IPS-15b (cell line): Measurements from ENCODE around the gene GGTLC2.

Experiments
- H3K27me3 ChIP-seq: one replicate; pipeline ENCODE4 v1.6.1; 2013; ENCODE audit warnings: low read length; ENCODE audit not compliant: control insufficient read depth, insufficient read depth
- H3K36me3 ChIP-seq: one replicate; pipeline ENCODE4 v1.6.1; 2013; ENCODE audit warnings: low read length; ENCODE audit not compliant: control insufficient read depth, insufficient read depth
- H3K4me1 ChIP-seq: one replicate; pipeline ENCODE4 v1.6.1; 2013; ENCODE audit warnings: mild to moderate bottlenecking, low read length; ENCODE audit not compliant: control insufficient read depth, insufficient read depth
- H3K4me3 ChIP-seq: one replicate; pipeline ENCODE4 v1.5.1; 2013; ENCODE audit warnings: low read depth, low read length
- H3K9ac ChIP-seq: one replicate; pipeline ENCODE4 v1.6.1; 2013; ENCODE audit warnings: low read depth, mild to moderate bottlenecking, low read length
- H3K9me3 ChIP-seq: one replicate; pipeline ENCODE4 v1.6.1; 2013; ENCODE audit warnings: mild to moderate bottlenecking, low read length; ENCODE audit not compliant: control insufficient read depth, insufficient read depth

Gene GGTLC2

DNA sequence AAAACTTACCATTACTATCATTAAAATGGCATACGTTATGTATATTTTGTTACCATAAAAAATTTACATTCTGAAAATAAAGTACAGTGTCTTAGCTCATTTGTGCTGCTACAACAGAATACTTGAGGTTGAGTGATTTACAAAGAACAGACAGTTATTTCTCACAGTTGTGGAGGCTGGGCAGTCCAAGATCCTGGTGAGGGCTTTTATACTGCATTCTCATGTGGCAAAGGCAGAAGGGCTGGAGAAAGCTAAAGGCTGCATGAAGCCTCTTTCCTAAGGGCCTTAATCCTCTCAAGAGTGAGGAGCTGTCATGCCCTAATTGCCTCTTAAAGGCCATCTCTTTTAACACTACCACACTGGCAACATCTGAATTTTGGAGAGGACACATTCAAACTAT lies 13.3 kb downstream of the GGTLC2 start:
- H3K4me1 ChIP-seq: no peaks in the 10 kb centered on the region
- no peaks in the 10 kb centered on the region for H3K9me3 ChIP-seq
- H3K4me3 ChIP-seq: no peak overlapping the region
- no peak overlapping the region for H3K9ac ChIP-seq
- no peaks in the 10 kb centered on the region for H3K36me3 ChIP-seq
- H3K27me3 ChIP-seq: peaks cover 55% of the 10 kb centered on the region

DNA sequence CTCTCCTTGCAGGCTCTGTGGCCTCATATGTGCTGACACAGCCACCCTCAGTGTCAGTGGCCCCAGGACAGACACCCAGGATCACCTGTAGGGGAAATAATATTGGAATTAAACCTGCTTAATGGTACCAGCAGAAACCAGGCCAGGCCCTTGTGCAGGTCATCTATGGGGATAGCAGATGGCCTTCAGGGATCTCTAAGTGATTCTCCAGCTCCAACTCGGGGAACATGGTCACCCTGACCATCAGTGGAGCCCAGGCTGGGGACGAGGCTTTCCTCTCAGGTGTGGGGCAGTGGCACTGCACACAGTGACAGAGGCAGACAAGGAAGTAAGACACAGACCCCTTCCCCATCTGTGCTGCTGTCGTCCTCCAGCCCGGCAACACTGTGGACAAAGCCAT lies 16.9 kb downstream of the GGTLC2 start:
- H3K4me1 ChIP-seq: no peaks in the 10 kb centered on the region
- no peak overlapping the region for H3K4me3 ChIP-seq
- H3K9ac ChIP-seq: no peak overlapping the region
- no peaks in the 10 kb centered on the region for H3K36me3 ChIP-seq
- H3K9me3 ChIP-seq: no peaks in the 10 kb centered on the region
- peaks cover 70% of the 10 kb centered on the region for H3K27me3 ChIP-seq

DNA sequence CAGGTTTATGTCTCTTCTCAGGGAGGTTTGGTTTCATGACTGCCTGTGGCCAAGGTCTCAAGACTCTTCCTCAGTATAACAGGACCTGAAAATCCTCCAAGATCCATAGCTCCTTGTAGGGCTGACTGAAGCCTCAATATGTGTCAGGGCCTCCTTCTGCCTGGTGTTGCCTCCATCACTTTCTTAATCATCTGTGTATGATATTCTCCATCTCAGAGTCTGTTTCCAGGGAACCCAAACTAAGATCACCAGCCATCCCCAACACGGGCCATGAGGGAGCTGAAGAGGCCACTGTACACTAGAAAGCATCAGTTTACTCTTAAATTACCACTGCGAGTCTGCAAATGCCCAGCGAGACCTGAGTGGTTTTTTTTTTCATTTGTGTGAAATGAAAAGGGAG lies 17.7 kb downstream of the GGTLC2 start:
- peaks cover 68% of the 10 kb centered on the region for H3K27me3 ChIP-seq
- no peaks in the 10 kb centered on the region for H3K9me3 ChIP-seq
- H3K9ac ChIP-seq: no peak overlapping the region
- no peaks in the 10 kb centered on the region for H3K4me1 ChIP-seq
- no peaks in the 10 kb centered on the region for H3K36me3 ChIP-seq
- no peak overlapping the region for H3K4me3 ChIP-seq

DNA sequence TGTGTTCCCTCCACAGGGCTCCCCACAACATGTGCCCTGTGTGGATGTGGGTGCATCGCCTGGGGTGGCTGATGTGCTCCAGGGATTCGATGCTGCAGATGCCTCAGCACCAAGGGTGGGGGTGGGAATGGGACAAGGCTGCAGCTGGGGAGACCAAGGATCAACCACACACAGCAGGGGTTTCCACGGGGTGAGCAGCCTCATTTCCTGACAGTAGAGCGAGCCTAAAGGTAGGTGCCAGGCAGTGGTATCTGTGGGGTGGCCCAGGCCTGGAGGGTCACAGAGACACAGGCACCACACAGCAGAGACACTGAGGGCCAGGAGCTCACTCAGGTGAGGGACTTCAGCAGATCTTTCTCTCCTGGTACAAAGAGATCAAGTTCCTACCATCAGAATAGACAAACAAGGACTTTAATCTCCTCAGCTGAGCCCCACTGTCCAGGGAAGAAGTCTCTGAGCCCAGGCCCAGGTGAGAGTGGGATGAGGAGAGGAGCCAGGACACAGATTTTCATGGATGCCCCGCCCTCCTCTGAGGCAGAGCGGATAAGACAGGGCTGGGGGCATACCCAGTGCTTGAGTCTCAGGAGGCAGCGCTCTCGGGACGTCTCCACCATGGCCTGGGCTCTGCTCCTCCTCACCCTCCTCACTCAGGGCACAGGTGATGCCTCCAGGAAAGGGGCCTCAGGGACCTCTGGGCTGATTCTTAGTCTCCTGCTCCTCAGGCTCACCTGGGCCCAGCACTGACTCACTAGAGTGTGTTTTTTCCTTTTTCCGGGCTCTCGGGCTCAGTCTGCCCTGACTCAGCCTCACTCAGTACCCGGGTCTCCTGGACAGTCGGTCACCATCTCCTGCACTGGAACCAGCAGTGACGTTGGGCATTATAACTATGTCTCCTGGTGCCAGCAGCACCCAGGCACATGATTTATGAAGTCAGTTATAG lies 19.7 kb downstream of the GGTLC2 start:
- Histone ChIP-seq H3K36me3 (no peaks in the 10 kb centered on the region), H3K9ac (no peak overlapping the region), H3K4me1 (no peaks in the 10 kb centered on the region), H3K9me3 (no peaks in the 10 kb centered on the region), H3K4me3 (no peak overlapping the region), H3K27me3 (peaks cover 62% of the 10 kb centered on the region)

DNA sequence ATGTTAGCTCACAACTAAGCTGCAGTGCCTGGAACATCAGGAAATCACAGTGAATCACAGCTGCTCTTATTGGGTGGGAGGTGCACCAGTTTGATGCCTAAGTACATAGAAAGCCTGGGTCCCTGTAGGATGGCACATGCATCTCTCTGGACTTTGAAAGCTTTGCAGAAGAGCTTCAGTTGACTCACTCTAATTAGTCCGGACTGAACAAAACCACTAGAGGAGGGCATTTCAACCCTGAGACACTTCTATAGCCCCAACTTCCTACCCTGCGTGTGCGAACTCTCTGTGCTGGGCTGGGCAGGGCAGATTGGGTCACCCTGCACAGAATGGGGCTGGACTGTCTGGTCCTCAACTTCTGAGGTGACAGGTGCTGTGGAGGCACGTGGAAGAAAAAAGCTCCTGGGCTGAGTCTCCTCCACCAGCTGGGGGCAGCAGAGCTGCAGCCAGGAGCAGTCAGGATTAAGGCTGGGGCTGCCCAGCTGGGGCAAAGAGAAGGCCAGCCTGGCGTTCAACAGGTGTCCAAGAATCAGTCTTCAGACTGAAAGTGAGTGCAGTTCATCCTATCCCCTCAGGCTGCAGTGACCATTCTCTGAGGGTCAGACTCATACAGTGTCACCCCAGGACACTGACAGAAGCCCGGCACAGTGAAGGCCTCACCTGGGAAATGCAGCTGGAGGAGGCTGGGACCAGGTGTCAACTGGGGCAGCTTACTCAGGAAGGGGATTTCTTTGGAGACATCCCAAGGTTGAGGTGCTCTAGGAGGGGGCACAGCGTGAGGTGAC lies 22.1 kb downstream of the GGTLC2 start:
- Histone ChIP-seq H3K36me3 (no peaks in the 10 kb centered on the region), H3K4me1 (no peaks in the 10 kb centered on the region), H3K9me3 (no peaks in the 10 kb centered on the region), H3K9ac (no peak overlapping the region), H3K4me3 (no peak overlapping the region), H3K27me3 (peaks cover 62% of the 10 kb centered on the region)

DNA sequence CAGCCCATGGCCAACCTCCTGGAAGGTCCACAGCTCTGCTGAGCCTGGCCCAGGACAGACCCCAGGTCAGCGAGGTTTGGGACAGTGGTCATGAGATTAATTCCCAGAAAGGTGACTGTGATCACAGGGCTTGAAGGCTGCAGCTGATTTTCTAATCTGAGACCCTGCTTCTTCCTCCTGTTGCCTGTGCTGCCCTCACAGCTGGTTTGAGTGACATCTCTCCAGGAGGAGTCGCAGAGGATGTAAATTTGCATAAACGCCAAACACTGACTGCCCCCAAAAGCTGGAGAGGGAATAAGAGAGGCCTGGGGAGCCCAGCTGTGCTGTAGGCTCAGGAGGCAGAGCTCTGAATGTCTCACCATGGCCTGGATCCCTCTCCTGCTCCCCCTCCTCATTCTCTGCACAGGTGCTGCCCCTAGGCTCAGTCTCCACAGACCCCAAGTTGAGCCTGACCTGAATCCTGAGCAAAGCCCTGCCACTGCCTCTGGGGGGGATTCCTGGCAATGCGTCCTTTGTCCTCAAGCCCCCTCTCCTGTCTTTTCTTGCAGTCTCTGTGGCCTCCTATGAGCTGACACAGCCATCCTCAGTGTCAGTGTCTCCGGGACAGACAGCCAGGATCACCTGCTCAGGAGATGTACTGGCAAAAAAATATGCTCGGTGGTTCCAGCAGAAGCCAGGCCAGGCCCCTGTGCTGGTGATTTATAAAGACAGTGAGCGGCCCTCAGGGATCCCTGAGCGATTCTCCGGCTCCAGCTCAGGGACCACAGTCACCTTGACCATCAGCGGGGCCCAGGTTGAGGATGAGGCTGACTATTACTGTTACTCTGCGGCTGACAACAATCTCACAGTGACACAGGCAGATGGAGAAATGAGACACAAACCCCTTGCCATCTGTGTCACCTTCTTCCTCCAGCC lies 23.8 kb downstream of the GGTLC2 start:
- Histone ChIP-seq H3K4me1 (no peaks in the 10 kb centered on the region), H3K9ac (no peak overlapping the region), H3K4me3 (no peak overlapping the region)

DNA sequence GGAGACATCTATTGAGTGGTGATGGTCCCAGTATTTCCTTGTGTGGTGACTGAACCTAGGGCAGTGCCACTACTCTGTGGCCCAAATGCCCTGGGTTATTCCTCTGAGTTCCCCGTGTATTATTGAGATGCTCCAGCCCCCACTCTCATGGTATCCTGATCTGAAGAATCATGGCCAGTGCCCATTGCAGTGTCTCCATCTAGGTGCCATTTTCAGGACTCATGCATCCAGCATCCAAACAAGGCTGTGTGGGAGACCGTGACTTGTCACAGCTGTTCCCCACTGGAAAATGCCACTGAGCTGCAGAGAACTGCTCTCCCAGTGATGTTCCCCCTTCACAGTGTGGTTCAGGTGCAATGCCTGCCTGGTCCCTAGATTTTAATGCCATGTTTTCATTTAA lies 24.7 kb downstream of the GGTLC2 start:
- Histone ChIP-seq H3K4me1 (no peaks in the 10 kb centered on the region), H3K4me3 (no peak overlapping the region), H3K9ac (no peak overlapping the region), H3K9me3 (no peaks in the 10 kb centered on the region), H3K27me3 (peaks cover 59% of the 10 kb centered on the region), H3K36me3 (no peaks in the 10 kb centered on the region)

More for the DNA sequence above, 23.8 kb downstream of the GGTLC2 start:
- Histone ChIP-seq H3K27me3 (peaks cover 59% of the 10 kb centered on the region), H3K36me3 (no peaks in the 10 kb centered on the region), H3K9me3 (no peaks in the 10 kb centered on the region)

DNA sequence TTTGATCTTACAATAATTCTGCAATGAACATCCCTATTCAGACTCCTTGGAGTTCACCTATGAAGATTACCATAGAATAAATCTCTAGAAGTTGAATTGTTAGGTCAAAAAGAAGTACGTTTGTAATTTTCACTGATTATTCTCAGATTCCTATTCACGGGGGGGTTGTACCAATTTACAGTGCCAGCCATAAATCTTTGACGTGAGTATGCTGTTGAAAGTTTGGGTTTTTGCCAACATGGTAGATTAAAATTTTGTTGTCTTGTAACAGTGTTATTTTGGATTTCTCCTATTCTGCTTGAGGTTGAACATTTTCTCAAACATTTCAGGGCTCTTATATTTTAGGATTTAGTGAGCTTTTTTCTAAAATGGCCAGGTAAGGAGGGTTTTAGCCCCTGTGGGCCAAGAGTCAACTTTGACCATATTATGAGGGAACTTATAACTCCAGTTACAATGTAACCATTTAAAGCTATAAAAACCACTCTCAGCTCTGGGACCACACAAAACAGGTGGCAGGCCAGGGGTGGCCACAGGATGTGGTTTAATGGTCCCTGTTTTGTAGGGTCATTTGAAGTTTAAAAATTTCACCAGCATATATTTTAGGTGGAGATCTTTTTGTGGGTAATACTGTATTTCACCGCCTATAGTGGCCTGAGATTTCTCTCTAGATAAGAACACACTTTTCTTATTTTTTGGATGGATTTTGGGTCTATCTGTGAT lies 25.8 kb downstream of the GGTLC2 start:
- Histone ChIP-seq H3K27me3 (peaks cover 60% of the 10 kb centered on the region), H3K9me3 (no peaks in the 10 kb centered on the region), H3K4me1 (no peaks in the 10 kb centered on the region), H3K4me3 (no peak overlapping the region), H3K36me3 (no peaks in the 10 kb centered on the region), H3K9ac (no peak overlapping the region)

DNA sequence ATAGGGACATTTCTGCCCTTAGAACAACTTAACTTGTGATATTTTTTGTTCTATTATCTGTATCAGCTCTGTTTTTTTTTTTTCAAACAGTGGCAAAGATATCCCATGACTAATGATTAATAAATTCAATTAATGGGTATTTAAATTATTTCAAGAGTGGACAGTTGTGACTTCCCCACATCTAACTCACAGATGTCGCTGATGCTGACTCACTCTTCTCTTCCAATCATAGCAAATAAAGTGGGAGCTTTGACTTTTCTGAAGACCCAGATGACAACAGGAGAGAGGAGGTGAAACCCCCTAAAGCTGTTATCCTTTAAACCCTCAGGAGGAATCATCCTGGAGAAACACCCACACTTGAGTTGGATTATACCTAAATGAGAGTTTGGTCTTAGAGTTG lies 27.1 kb downstream of the GGTLC2 start:
- H3K27me3 ChIP-seq: peaks cover 62% of the 10 kb centered on the region
- no peak overlapping the region for H3K9ac ChIP-seq
- no peak overlapping the region for H3K4me3 ChIP-seq
- no peaks in the 10 kb centered on the region for H3K4me1 ChIP-seq
- no peaks in the 10 kb centered on the region for H3K36me3 ChIP-seq
- H3K9me3 ChIP-seq: no peaks in the 10 kb centered on the region

DNA sequence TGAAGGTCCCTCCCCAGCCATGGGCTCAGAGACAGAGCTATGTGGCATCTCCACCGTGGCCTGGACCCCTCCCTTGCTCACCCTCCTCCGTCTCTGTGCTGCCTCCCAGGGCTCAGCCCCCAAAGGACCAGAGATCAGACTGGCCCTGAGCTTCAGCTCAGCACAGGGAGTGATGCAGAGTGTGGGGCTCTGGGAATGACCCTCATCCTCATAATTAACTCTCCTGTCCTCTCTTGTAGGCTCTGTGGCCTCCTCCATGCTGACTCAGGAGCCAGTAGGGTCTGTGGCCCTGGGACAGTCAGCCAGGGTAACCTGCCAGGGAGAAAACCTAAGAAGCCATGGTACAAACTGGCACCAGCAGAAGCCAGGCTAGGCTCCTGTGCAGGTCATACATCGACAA lies 28.7 kb downstream of the GGTLC2 start:
- H3K36me3 ChIP-seq: no peaks in the 10 kb centered on the region
- no peaks in the 10 kb centered on the region for H3K9me3 ChIP-seq
- H3K4me3 ChIP-seq: no peak overlapping the region
- H3K9ac ChIP-seq: no peak overlapping the region
- H3K4me1 ChIP-seq: no peaks in the 10 kb centered on the region
- peaks cover 72% of the 10 kb centered on the region for H3K27me3 ChIP-seq

DNA sequence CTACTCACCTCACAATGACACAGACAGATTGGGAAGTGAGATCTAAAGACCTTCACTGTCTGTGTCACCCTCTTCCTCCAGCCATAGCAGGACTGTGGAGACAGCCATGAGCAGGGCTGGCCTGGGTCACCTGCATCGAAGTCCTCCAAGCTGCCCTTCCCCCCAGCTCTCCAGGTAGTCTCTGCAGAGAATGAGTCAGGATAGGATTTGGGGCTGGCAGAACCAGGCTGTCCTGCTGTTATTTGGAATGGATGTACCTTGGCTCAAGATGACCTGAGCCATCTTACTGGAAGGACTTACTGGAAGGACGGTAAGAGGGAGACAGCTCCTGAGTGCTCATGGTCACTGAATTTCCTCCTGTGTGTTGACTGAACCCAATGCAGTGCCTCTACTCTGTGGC lies 29.2 kb downstream of the GGTLC2 start:
- Histone ChIP-seq H3K4me3 (no peak overlapping the region), H3K36me3 (no peaks in the 10 kb centered on the region), H3K9ac (no peak overlapping the region), H3K27me3 (peaks cover 71% of the 10 kb centered on the region), H3K4me1 (no peaks in the 10 kb centered on the region), H3K9me3 (no peaks in the 10 kb centered on the region)
